Left hindlimb (tissue), 1 donor: ENCODE measurements around the gene SOX9.
A peak's percentile ranks its signal among the peaks of the same experiment; 100 is the strongest.

ENCODE experiments used
- DNase-seq: peaks from one replicate; pipeline ENCODE4 v3.0.0-alpha.2; 2018

The SOX9 gene

GRCh38 chr17:72120642-72121163 lies at the start of gene SOX9:
Gene SOX9 (plus strand): TSS chr17:72121020. CDS start chr17:72121392, 372 bp downstream.
- peak; percentile 96 for DNase-seq

- DNase-seq = no peak
Measured at GRCh38 chr17:72071330-72071729, 49.5 kb upstream of the SOX9 start.

GRCh38 chr17:72075995-72076677 lies 44.7 kb upstream of the SOX9 start:
- no peak for DNase-seq

- DNase-seq = no peak
Measured at GRCh38 chr17:72076678-72077030, 44.2 kb upstream of the SOX9 start.

GRCh38 chr17:72077326-72077960 lies 43.4 kb upstream of the SOX9 start:
- DNase-seq = no peak

GRCh38 chr17:72079700-72080099 lies 41.1 kb upstream of the SOX9 start:
- DNase-seq = no peak

- DNase-seq = no peak
Measured at GRCh38 chr17:72087876-72088275, 32.9 kb upstream of the SOX9 start.

- DNase-seq = no peak
Measured at GRCh38 chr17:72089453-72089987, 31.3 kb upstream of the SOX9 start.

GRCh38 chr17:72090108-72090507 lies 30.7 kb upstream of the SOX9 start:
- DNase-seq = no peak

- DNase-seq = no peak
Measured at GRCh38 chr17:72092710-72093322, 28.0 kb upstream of the SOX9 start.

GRCh38 chr17:72093707-72094106 lies 27.1 kb upstream of the SOX9 start:
- no peak for DNase-seq

- DNase-seq = no peak
Measured at GRCh38 chr17:72095316-72095715, 25.5 kb upstream of the SOX9 start.

- no peak for DNase-seq
Measured at GRCh38 chr17:72097144-72097543, 23.7 kb upstream of the SOX9 start.

GRCh38 chr17:72099919-72100318 lies 20.9 kb upstream of the SOX9 start:
- no peak for DNase-seq

- no peak for DNase-seq
Measured at GRCh38 chr17:72100470-72100869, 20.4 kb upstream of the SOX9 start.

- no peak for DNase-seq
Measured at GRCh38 chr17:72101526-72101925, 19.3 kb upstream of the SOX9 start.

- DNase-seq = no peak
Measured at GRCh38 chr17:72102366-72102765, 18.5 kb upstream of the SOX9 start.

GRCh38 chr17:72104164-72104862 lies 16.5 kb upstream of the SOX9 start:
- DNase-seq = no peak

- no peak for DNase-seq
Measured at GRCh38 chr17:72104863-72105234, 16.0 kb upstream of the SOX9 start.

- no peak for DNase-seq
Measured at GRCh38 chr17:72107100-72107499, 13.7 kb upstream of the SOX9 start.

GRCh38 chr17:72110231-72110941 lies 10.4 kb upstream of the SOX9 start:
- DNase-seq = no peak

GRCh38 chr17:72110942-72111318 lies 9.9 kb upstream of the SOX9 start:
- no peak for DNase-seq
